Measurements from ENCODE around the gene PRKCB.

Gene PRKCB

GRCh38 chr16:24091125-24091524 is 255.3 kb downstream of the PRKCB start:
- Histone ChIP-seq H3K27me3 (ENCODE audit: insufficient read depth, poor library complexity, severe bottlenecking) (no peaks in the 10 kb centered on the region), H3K4me3 (replicated peaks; ENCODE audit: insufficient read depth, low read length) (no peak overlapping the region)
- no peak for TF ChIP-seq POLR2AphosphoS5 (IDR thresholded peaks at IDR 0.05; ENCODE audit: low read depth)
- no peak for TF ChIP-seq CTCF (IDR thresholded peaks at IDR 0.05; ENCODE audit: insufficient read depth, low read length)
- TF ChIP-seq GABPA (IDR thresholded peaks at IDR 0.05; ENCODE audit: low read depth), result no peak
- TF ChIP-seq REST (IDR thresholded peaks at IDR 0.05; ENCODE audit: insufficient replicate concordance, low read depth), result no peak

GRCh38 chr16:24093049-24093448 is 257.3 kb downstream of the PRKCB start:
- no peak for DNase-seq (ENCODE audit: low read depth in 1 of 2, low spot score in 1 of 2)
- TF ChIP-seq SPI1 (IDR thresholded peaks at IDR 0.05; ENCODE audit: borderline replicate concordance, low read depth), result no peak
- TF ChIP-seq POLR2AphosphoS5 (IDR thresholded peaks at IDR 0.05; ENCODE audit: low read depth), result no peak
- TF ChIP-seq CTCF (IDR thresholded peaks at IDR 0.05; ENCODE audit: insufficient read depth, low read length), result no peak
- Histone ChIP-seq H3K4me3 (replicated peaks; ENCODE audit: insufficient read depth, low read length) (no peak overlapping the region), H3K27me3 (ENCODE audit: insufficient read depth, poor library complexity, severe bottlenecking) (no peaks in the 10 kb centered on the region), H3K27ac (replicated peaks) (no peak overlapping the region)

More at GRCh38 chr16:24091125-24091524, 255.3 kb downstream of the PRKCB start:
- no peak overlapping the region for H3K27ac ChIP-seq (replicated peaks)
- no peak for DNase-seq (ENCODE audit: low read depth in 1 of 2, low spot score in 1 of 2)

- DNase-seq (ENCODE audit: low read depth in 1 of 2, low spot score in 1 of 2), result no peak
- no peak overlapping the region for H3K27ac ChIP-seq (replicated peaks)
- TF ChIP-seq CTCF (IDR thresholded peaks at IDR 0.05; ENCODE audit: insufficient read depth, low read length) (no peak), REST (IDR thresholded peaks at IDR 0.05; ENCODE audit: insufficient replicate concordance, low read depth) (no peak), POLR2AphosphoS5 (IDR thresholded peaks at IDR 0.05; ENCODE audit: low read depth) (no peak), GABPA (IDR thresholded peaks at IDR 0.05; ENCODE audit: low read depth) (no peak), SPI1 (IDR thresholded peaks at IDR 0.05; ENCODE audit: borderline replicate concordance, low read depth) (no peak)
Observed at GRCh38 chr16:24094660-24095059, 258.9 kb downstream of the PRKCB start.

GRCh38 chr16:24098896-24099295 is 263.1 kb downstream of the PRKCB start:
- H3K4me3 ChIP-seq (replicated peaks; ENCODE audit: insufficient read depth, low read length), result no peak overlapping the region
- TF ChIP-seq REST (IDR thresholded peaks at IDR 0.05; ENCODE audit: insufficient replicate concordance, low read depth), result no peak
- TF ChIP-seq GABPA (IDR thresholded peaks at IDR 0.05; ENCODE audit: low read depth), result no peak
- TF ChIP-seq SPI1 (IDR thresholded peaks at IDR 0.05; ENCODE audit: borderline replicate concordance, low read depth), result no peak
- no peak for TF ChIP-seq POLR2AphosphoS5 (IDR thresholded peaks at IDR 0.05; ENCODE audit: low read depth)
- no peak for TF ChIP-seq CTCF (IDR thresholded peaks at IDR 0.05; ENCODE audit: insufficient read depth, low read length)

More at GRCh38 chr16:24094660-24095059, 258.9 kb downstream of the PRKCB start:
- no peak overlapping the region for H3K4me3 ChIP-seq (replicated peaks; ENCODE audit: insufficient read depth, low read length)
- H3K27me3 ChIP-seq (ENCODE audit: insufficient read depth, poor library complexity, severe bottlenecking), result no peaks in the 10 kb centered on the region

More at GRCh38 chr16:24098896-24099295, 263.1 kb downstream of the PRKCB start:
- Histone ChIP-seq H3K27ac (replicated peaks) (no peak overlapping the region), H3K27me3 (ENCODE audit: insufficient read depth, poor library complexity, severe bottlenecking) (no peaks in the 10 kb centered on the region)
- DNase-seq (ENCODE audit: low read depth in 1 of 2, low spot score in 1 of 2), result no peak

All from HL-60 (cell line).